Stomach smooth muscle (tissue), 2 donors: ENCODE data around the gene KCNAB1.

Experiments used
- H3K27ac ChIP-seq: one replicate; pipeline ENCODE4 v1.7.0; 2013; ENCODE audit warnings: mild to moderate bottlenecking, low read length, inconsistent platforms
- H3K27me3 ChIP-seq, 2 donors: one replicate each; pipeline ENCODE4 v1.7.0; 2013; ENCODE audit warnings: low read length in 2 of 2; ENCODE audit not compliant: insufficient read depth in 2 of 2, control insufficient read depth in 1 of 2
- H3K36me3 ChIP-seq, 2 donors: one replicate each; pipeline ENCODE4 v1.7.0; 2013; ENCODE audit warnings: low read length in 2 of 2; ENCODE audit not compliant: control insufficient read depth in 2 of 2, insufficient read depth in 2 of 2
- H3K4me1 ChIP-seq: one replicate; pipeline ENCODE4 v1.7.0; 2013; ENCODE audit warnings: low read length; ENCODE audit not compliant: control insufficient read depth, insufficient read depth
- H3K4me3 ChIP-seq, 2 donors: one replicate each; pipeline ENCODE4 v1.7.0; 2013; ENCODE audit warnings: low read length in 2 of 2
- H3K9ac ChIP-seq, 2 donors: one replicate each; pipeline ENCODE4 v1.7.0; 2013; ENCODE audit warnings: low read length in 2 of 2, mild to moderate bottlenecking in 1 of 2
- H3K9me3 ChIP-seq, 2 donors: one replicate each; pipeline ENCODE4 v1.7.0; 2013; ENCODE audit warnings: low read length in 2 of 2; ENCODE audit not compliant: control insufficient read depth in 2 of 2
- donor health status: healthy.
- donor health status: Pancreatic carcinoma.

KCNAB1 gene

DNA sequence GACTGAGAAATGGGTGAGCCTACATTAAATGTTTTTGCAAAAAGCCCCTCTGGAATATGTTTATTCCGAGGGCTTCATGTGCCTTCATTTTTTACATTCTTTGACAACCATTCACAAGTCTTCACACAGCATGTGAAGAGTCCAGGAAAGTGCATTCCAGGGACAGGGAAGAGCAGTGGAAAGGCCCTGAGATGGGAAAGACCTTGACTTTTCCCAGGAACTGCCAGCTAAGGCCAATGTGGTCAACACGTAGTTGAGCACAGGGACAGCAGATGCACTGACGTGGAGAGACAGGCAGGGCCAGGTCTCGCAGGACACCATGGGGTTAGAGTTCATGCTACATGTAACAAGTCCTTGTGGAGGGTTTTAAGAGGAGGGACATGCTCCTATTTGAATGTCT lies 412.8 kb downstream of the KCNAB1 start:
- Histone ChIP-seq H3K27ac (peak overlapping the region; percentile 49), H3K27me3 (no peaks in the 10 kb centered on the region), H3K4me1 (peaks cover 18% of the 10 kb centered on the region), H3K36me3 (no peaks in the 10 kb centered on the region), H3K9ac (no peak overlapping the region), H3K4me3 (no peak overlapping the region), H3K9me3 (no peaks in the 10 kb centered on the region)

DNA sequence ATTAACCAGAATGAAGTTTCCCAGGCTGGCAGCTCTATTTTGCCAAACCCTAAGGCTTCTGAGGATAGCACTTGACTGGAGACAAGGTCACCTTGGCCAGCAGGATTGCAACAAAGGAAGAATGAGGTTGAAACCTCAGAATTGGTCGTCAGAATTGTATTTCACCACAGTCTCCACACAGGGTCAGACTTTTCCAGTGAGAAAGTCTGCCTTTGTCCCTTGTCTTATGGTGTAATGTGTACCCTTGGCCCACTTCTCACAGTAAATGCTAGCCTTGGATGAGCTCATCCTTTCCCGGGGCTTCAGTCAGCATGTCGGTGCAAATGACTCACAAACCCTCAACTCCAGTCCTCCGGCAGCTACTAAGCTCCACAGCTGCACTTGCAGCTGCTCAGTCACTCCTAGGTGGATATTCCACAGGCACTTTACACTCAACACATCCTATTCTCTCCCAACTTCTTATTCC lies 414.8 kb downstream of the KCNAB1 start:
- Histone ChIP-seq H3K27ac (peak overlapping the region; percentile 80), H3K9me3 (no peaks in the 10 kb centered on the region), H3K27me3 (no peaks in the 10 kb centered on the region), H3K9ac (peak overlapping the region; percentile 21 to 49), H3K4me1 (peaks cover 18% of the 10 kb centered on the region), H3K4me3 (peak overlapping the region in 1 of 2 donors; percentile 22), H3K36me3 (peaks cover 2 to 3% of the 10 kb centered on the region in 2 donors)

DNA sequence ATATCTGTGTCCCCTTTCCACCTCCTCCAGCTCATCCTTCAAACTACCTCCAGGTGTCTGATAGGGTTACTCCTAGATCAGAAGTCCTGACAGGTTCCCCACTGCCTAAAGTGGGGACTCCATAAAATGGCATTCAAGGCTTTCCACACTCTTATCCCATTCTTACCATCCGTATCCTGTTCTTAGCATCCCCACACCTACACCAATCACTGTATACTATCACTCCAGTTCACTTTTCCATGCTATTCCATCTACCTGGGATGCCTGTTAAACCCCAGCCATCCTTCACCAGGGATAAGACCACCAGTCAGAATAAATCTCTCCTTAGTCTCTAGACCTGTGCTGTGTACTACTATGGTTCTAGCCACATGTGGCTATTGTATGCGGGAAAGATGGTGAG lies 415.4 kb downstream of the KCNAB1 start:
- peak overlapping the region in 1 of 2 donors; percentile 49 for H3K9ac ChIP-seq
- H3K4me3 ChIP-seq: no peak overlapping the region
- H3K27me3 ChIP-seq: no peaks in the 10 kb centered on the region
- H3K4me1 ChIP-seq: peaks cover 18% of the 10 kb centered on the region
- peaks cover 2 to 3% of the 10 kb centered on the region in 2 donors for H3K36me3 ChIP-seq
- H3K27ac ChIP-seq: peak overlapping the region; percentile 80
- H3K9me3 ChIP-seq: no peaks in the 10 kb centered on the region

DNA sequence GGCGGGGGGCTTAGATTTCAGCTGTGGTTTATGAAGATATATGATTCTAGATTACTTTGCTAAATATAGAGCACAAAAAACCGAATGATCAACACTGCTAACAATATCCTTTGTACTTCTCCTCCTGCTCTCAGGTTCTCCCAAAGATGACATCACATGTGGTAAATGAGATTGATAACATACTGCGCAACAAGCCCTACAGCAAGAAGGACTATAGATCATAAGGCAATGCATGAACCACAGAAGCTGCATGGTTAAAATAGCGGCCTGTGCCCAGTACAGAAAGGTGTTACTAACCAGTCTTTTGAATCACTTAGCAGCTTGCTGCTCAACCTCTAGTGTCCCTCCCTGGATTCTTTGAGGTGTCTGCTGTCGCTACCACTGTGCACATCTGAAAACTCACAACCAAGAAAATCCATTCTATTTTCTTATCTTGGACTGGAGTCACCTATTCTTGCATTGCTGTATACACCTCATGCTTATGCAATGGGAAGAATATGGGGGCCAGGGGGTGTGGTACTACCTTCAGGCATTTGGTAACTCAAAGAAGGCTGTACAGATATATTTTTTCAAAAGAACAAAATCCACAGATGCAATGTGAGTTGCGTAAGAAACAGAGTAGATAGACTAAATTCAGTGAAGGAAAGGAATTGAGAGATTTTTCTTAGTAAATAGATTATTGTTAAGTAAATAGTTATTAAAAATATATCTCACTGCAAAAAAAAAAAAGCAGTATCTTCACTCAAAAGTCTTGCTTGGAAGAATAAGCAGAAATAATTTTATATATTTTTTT lies 416.3 kb downstream of the KCNAB1 start:
- H3K27ac ChIP-seq: no peak overlapping the region
- no peak overlapping the region for H3K4me3 ChIP-seq
- H3K27me3 ChIP-seq: no peaks in the 10 kb centered on the region
- no peak overlapping the region for H3K9ac ChIP-seq
- no peaks in the 10 kb centered on the region for H3K9me3 ChIP-seq
- peaks cover 2 to 3% of the 10 kb centered on the region in 2 donors for H3K36me3 ChIP-seq
- peaks cover 18% of the 10 kb centered on the region for H3K4me1 ChIP-seq

DNA sequence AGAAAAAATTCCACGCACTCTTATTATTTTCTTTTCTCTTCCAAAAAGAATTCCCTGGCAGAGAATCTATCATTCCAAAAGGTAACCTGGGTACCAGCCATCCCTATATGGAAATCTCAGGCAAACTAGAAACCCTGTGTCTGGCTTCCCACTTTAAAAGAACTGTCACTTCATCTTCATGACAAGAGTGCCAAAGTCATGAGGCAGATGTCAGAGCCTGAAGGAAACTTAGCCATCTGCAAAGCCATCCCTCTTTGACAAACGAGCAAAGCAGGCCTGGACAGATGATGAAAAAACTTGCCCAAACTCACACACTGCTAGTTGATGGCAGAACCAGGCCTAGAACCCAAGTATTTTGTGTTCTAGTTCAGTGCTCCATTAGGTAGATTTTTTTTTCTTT lies 418.7 kb downstream of the KCNAB1 start:
- no peak overlapping the region for H3K4me3 ChIP-seq
- H3K27ac ChIP-seq: no peak overlapping the region
- peaks cover 12% of the 10 kb centered on the region for H3K4me1 ChIP-seq
- no peaks in the 10 kb centered on the region for H3K27me3 ChIP-seq
- no peaks in the 10 kb centered on the region for H3K9me3 ChIP-seq
- H3K36me3 ChIP-seq: peaks cover 6 to 13% of the 10 kb centered on the region in 2 donors
- no peak overlapping the region for H3K9ac ChIP-seq

DNA sequence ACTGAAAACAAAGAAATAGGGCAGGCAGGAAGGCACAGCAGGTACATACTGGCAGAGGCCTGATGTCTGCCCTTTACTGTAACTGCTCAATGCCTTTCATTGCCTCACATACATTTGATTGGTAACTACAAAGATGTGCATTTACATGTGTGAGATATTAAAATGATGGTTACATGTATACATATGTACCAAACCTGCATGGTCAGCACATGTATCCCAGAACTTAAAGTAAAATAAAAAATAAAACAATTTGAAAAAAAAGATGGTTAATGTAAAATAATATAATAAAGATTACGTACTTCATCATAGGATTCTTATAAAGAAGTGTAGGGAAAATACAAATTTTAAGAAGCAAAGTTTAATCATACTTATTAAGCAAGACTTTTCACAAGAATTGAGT lies 419.4 kb downstream of the KCNAB1 start:
- H3K4me1 ChIP-seq: peaks cover 11% of the 10 kb centered on the region
- H3K9me3 ChIP-seq: no peaks in the 10 kb centered on the region
- no peak overlapping the region for H3K27ac ChIP-seq
- H3K4me3 ChIP-seq: no peak overlapping the region
- H3K9ac ChIP-seq: no peak overlapping the region
- peaks cover 6 to 13% of the 10 kb centered on the region in 2 donors for H3K36me3 ChIP-seq
- no peaks in the 10 kb centered on the region for H3K27me3 ChIP-seq

DNA sequence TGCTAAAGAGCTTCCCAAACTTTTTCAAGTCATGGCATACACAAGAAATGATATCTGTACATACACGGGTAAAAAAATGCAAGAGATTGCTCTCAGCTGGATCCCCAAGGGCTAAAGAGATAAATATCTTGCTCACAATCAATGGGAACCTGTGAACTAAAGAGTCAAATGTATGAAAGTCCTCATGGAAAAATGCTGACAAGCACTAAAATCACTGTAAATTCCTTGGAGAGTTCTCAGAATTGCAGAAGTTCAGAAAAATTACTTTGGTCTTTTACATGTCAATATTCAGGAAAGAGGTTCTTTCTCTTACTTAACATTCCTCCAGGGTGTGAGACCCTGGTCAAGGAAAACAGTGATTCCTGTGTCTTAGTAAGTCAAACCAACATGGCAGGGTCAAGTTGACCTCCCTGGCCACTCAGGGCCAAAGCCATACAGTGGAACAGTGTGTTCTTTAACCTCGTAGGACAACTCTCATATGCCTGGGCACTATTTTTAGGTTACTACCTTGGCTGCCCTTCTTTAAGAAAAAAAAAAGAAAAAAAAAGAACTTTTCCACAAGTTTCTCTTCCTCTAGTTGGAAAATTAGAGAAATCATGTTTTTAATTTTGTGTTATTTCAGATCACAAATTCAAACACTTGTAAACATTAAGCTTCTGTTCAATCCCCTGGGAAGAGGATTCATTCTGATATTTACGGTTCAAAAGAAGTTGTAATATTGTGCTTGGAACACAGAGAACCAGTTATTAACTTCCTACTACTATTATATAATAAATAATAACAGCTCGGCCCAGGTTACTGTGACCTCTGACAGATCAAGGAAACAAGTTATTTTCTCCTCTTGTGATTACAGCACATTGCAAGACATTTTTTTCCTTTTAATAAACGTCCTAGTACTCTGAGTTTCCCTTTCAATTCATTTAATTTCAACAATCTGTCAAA lies 422.0 kb downstream of the KCNAB1 start:
- Histone ChIP-seq H3K4me1 (no peaks in the 10 kb centered on the region), H3K4me3 (no peak overlapping the region), H3K36me3 (peaks cover 6 to 13% of the 10 kb centered on the region in 2 donors)

DNA sequence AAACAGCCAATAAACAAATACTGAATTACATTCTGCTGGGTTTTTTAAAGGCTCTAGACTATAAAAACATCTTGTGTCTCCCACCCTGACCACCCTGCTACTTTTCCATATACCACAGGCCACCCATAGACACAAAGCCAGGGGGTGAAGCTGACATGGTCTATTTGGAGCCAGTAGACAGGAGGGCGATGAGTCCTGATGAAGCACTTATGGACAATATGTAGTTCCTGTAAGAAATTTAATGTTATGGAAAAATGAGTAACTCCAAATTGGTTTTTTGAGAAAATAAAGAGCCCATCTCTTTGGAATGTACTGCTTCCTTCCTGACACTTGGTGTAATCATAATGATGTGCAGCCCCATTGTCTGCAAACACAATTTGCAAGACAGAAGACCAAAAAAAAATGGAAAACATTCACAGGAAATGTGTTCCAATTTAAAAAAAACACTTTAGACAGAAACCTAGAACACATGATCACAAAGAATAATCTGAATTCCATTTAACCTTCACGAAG lies 422.7 kb downstream of the KCNAB1 start:
- H3K4me1 ChIP-seq: no peaks in the 10 kb centered on the region
- H3K36me3 ChIP-seq: peaks cover 6 to 13% of the 10 kb centered on the region in 2 donors
- no peak overlapping the region for H3K27ac ChIP-seq
- no peak overlapping the region for H3K4me3 ChIP-seq
- H3K27me3 ChIP-seq: no peaks in the 10 kb centered on the region
- H3K9ac ChIP-seq: no peak overlapping the region
- H3K9me3 ChIP-seq: no peaks in the 10 kb centered on the region

More for the DNA sequence above, 422.0 kb downstream of the KCNAB1 start:
- Histone ChIP-seq H3K27me3 (no peaks in the 10 kb centered on the region), H3K9me3 (no peaks in the 10 kb centered on the region), H3K9ac (no peak overlapping the region), H3K27ac (peak overlapping the region; percentile 12)

DNA sequence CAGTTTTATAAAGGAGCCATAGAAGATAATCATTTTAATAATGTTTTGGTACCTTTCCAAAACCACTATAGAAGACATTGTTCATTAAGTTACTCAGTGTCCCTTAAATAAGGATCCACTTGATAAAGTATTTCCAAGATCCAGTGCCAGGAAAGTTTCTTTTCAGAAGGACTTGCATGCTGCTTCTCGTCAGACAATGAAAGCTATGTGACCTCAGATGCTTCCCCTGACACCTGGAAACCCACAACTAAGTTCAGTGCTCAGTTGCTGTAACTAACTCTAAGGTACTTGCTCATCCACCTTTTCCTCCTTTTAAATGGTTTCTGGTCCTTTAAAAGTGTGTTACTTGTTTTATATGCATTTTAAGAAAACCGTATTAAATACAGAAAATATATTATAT lies 427.3 kb downstream of the KCNAB1 start:
- peaks cover 2% of the 10 kb centered on the region for H3K4me1 ChIP-seq
- peaks cover 6 to 23% of the 10 kb centered on the region in 2 donors for H3K36me3 ChIP-seq
- no peak overlapping the region for H3K9ac ChIP-seq
- no peak overlapping the region for H3K27ac ChIP-seq
- no peak overlapping the region for H3K4me3 ChIP-seq
- no peaks in the 10 kb centered on the region for H3K9me3 ChIP-seq
- no peaks in the 10 kb centered on the region for H3K27me3 ChIP-seq

DNA sequence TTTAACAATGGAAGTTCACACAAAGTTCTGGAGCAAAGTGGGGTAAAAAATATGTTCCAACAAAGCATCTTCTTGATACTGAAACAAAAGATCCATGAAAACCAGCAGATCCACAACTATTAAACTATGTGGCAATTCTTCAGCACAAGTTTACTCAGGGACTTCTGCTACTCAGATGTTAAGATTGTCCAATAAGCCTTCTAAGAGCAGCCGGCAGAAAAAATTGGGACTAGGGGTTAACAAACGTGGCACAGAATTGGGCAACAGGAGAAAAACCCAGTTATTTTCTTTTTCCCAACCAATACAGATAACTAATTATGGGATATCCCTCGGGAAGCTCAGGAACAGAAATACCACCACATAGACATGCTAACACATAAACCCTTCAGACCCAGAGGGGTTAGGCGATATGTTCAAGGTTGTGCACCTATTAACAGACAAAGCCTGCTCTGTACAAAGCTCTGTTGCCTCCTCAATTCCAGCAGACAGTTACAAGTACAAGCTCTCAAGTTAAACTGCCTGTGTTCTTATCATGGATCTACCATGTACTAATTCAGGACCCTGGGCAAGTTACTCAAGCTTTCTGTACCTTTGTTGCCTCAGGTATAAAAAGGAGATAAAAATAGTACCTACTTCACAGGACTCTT lies 427.8 kb downstream of the KCNAB1 start:
- Histone ChIP-seq H3K9me3 (no peaks in the 10 kb centered on the region), H3K4me1 (peaks cover 2% of the 10 kb centered on the region), H3K36me3 (peaks cover 6 to 19% of the 10 kb centered on the region in 2 donors), H3K27me3 (no peaks in the 10 kb centered on the region), H3K4me3 (no peak overlapping the region), H3K27ac (no peak overlapping the region), H3K9ac (peak overlapping the region in 1 of 2 donors; percentile 29)
